Ectodermal cell (in vitro differentiated cells): ENCODE measurements around the gene OR7G3.
A peak's percentile ranks its signal among the peaks of the same experiment; 100 is the strongest.

Experiments used
- H3K27ac ChIP-seq: 2 replicates; pipeline ENCODE4 v1.7.0; 2013; ENCODE audit warnings: mild to moderate bottlenecking, low read depth, low read length; ENCODE audit not compliant: insufficient read depth, poor library complexity, severe bottlenecking
- H3K27me3 ChIP-seq: 2 replicates; pipeline ENCODE4 v1.7.0; 2013; ENCODE audit warnings: mild to moderate bottlenecking, low read length; ENCODE audit not compliant: insufficient read depth, control insufficient read depth, poor library complexity, severe bottlenecking
- H3K36me3 ChIP-seq: one replicate; pipeline ENCODE4 v1.7.0; 2013; ENCODE audit warnings: low read length; ENCODE audit not compliant: control insufficient read depth, insufficient read depth
- H3K4me1 ChIP-seq: one replicate; pipeline ENCODE4 v1.7.0; 2013; ENCODE audit warnings: low read length; ENCODE audit not compliant: control insufficient read depth, insufficient read depth
- H3K4me3 ChIP-seq: 2 replicates; pipeline ENCODE4 v1.7.0; 2013; ENCODE audit warnings: low read depth, low read length, control low read depth; ENCODE audit not compliant: insufficient read depth
- H3K9me3 ChIP-seq: 2 replicates; pipeline ENCODE4 v1.7.0; 2013; ENCODE audit warnings: mild to moderate bottlenecking, low read length, moderate library complexity; ENCODE audit not compliant: control insufficient read depth
- WGBS, 2 experiments: methylation state at CpG; one replicate each; pipeline ENCODE4 v1.1.7; 2013; ENCODE audit warnings: missing lambda C conversion rate in 2 of 2; 5-methylcytosine and 5-hydroxymethylcytosine counted together

OR7G3 gene

DNA sequence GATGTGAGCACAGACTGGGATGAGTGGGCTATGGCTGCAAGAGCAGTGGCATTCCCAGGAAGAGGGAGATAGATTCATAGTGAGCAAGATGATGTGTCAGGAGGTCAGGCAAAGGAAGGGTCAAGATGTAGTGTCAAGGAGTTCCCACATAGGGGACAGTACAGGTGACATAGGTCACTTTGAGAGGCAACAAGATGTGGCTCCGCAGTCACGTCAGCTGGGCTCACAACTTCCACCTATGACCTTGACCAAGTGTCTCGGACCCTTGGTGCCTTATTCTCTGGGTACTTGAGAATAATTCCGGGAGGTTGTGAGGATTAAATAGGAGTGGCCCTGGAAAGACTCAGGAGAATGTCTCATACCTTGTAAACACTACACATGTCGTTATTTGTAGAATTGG lies 23.9 kb upstream of the OR7G3 start:
- peaks cover 19% of the 10 kb centered on the region for H3K9me3 ChIP-seq
- 95 to 97% methylated on average over 5 of the region's 5 CpGs for WGBS, 2 experiments
- no peaks in the 10 kb centered on the region for H3K4me1 ChIP-seq
- no peaks in the 10 kb centered on the region for H3K27me3 ChIP-seq
- peaks cover 48% of the 10 kb centered on the region for H3K36me3 ChIP-seq
- no peak overlapping the region for H3K27ac ChIP-seq
- no peak overlapping the region for H3K4me3 ChIP-seq

DNA sequence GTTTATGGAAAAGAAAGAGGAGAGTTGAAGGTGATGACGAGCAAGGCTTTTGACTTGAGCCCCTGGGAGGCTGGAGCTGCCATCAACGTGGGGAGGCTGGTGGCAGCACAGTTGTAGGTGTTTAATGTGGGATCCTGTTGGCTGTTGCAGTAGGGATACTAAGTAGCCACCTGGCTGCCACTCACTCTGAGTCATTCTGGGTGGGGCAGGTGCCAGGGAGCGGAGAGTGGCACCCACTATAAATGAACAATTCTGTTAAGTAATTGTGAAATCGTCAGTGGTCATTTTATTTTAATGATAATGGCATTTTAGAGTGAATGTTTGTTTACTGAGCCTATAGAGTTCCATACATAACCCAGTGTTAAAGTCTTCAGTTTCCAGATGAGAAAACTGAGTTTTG lies 23.2 kb upstream of the OR7G3 start:
- H3K27me3 ChIP-seq = no peaks in the 10 kb centered on the region
- H3K9me3 ChIP-seq = peaks cover 22% of the 10 kb centered on the region
- no peak overlapping the region for H3K4me3 ChIP-seq
- H3K27ac ChIP-seq = no peak overlapping the region
- no peaks in the 10 kb centered on the region for H3K4me1 ChIP-seq
- 92 to 97% methylated on average over 4 of the region's 4 CpGs for WGBS, 2 experiments
- H3K36me3 ChIP-seq = peaks cover 48% of the 10 kb centered on the region

DNA sequence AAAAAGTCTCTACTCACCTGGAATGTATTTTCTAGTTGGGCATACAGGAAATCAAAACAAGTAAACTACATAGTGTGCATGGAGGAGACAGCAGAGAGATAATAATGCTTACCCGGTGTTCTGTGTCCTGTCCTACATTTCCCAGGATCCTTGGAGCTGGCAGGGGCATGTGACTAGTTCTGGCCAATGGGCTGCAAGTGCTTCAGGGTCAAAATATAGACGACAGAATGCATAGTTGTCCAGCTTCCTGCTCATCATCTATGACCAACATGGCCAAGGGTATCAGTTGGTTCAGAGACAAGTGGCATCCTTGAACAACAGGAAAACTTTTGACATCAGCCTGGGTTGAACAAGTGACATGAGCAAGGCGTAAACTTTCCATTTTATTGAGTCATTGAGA lies 21.9 kb upstream of the OR7G3 start:
- Histone ChIP-seq H3K4me1 (no peaks in the 10 kb centered on the region), H3K27me3 (no peaks in the 10 kb centered on the region), H3K36me3 (peaks cover 46% of the 10 kb centered on the region), H3K4me3 (no peak overlapping the region), H3K9me3 (peaks cover 21% of the 10 kb centered on the region), H3K27ac (no peak overlapping the region)
- WGBS, 2 experiments = 94 to 95% methylated on average over 3 of the region's 3 CpGs

GRCh38 chr19:9146882-9147281 lies 20.1 kb upstream of the OR7G3 start:
- 84 to 100% methylated on average over 1 of the region's 1 CpG for WGBS, 2 experiments
- Histone ChIP-seq H3K36me3 (peaks cover 39% of the 10 kb centered on the region), H3K27ac (no peak overlapping the region), H3K9me3 (peaks cover 16% of the 10 kb centered on the region), H3K4me1 (no peaks in the 10 kb centered on the region), H3K4me3 (no peak overlapping the region), H3K27me3 (no peaks in the 10 kb centered on the region)

DNA sequence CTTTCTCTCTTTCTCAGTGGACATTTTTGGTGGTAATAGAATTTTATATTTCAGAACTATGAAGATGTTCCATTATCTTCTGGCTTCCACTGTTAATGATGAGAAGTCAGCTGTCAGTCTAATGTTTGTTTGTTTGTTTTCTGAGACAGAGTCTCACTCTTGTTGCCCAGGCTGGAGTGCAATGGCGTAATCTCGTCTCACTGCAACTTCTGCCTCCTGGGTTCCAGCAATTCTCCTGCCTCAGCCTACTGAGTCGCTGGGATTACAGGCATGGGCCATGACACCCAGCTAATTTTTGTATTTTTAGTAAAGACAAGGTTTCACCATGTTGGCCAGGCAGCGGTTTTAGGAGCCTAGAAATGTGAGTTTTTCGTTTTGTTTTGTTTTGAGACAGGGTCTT lies 18.2 kb upstream of the OR7G3 start:
- WGBS, 2 experiments = 90 to 94% methylated on average over 5 of the region's 5 CpGs
- Histone ChIP-seq H3K36me3 (peaks cover 35% of the 10 kb centered on the region), H3K9me3 (peaks cover 12% of the 10 kb centered on the region), H3K27me3 (no peaks in the 10 kb centered on the region), H3K27ac (no peak overlapping the region), H3K4me3 (no peak overlapping the region), H3K4me1 (no peaks in the 10 kb centered on the region)

- WGBS, 2 experiments = 0% methylated on average over 43 of the region's 43 CpGs
- no peaks in the 10 kb centered on the region for H3K27me3 ChIP-seq
- peaks cover 6% of the 10 kb centered on the region for H3K9me3 ChIP-seq
- H3K4me3 ChIP-seq = peak within 1 kb of the TSS; percentile 89
- H3K36me3 ChIP-seq = peaks cover 14% of the 10 kb centered on the region
- H3K4me1 ChIP-seq = no peaks in the 10 kb centered on the region
- peak within 1 kb of the TSS; percentile 38 for H3K27ac ChIP-seq
These were observed 13.6 kb upstream of the OR7G3 start, which contains the start of gene ZNF317 for GRCh38 chr19:9140159-9140874. TSS of gene ZNF317 (plus strand) at chr19:9140397. CDS start at chr19:9156017, 15,620 bp downstream.

- no peaks in the 10 kb centered on the region for H3K4me1 ChIP-seq
- H3K9me3 ChIP-seq = peaks cover 3% of the 10 kb centered on the region
- H3K27me3 ChIP-seq = no peaks in the 10 kb centered on the region
- 55% methylated on average over 7 of the region's 8 CpGs for WGBS, 2 experiments
- H3K4me3 ChIP-seq = peak overlapping the region; percentile 89
- no peak overlapping the region for H3K27ac ChIP-seq
- peaks cover 11% of the 10 kb centered on the region for H3K36me3 ChIP-seq
These were observed 12.9 kb upstream of the OR7G3 start for GRCh38 chr19:9139609-9140158.

DNA sequence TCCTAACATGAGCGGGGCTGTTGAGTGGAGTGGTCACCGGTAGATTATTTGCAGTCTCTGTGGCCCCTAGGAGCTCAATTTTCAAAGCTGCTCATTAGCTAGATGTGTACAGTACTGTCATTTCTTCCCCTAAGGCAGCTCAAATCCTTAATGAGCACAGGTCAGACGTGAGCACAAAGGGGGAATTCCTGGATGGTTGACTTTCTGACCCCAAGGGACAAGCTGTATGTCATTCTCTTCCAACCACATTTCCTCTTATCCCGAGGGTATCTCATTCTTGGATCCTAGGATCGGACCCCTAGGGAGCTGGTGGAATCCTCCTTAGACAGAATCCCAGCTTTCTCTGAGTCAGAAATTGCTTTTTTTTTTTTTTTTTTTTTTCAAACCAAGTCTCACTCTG lies 5.7 kb upstream of the OR7G3 start:
- no peaks in the 10 kb centered on the region for H3K4me1 ChIP-seq
- no peak overlapping the region for H3K27ac ChIP-seq
- H3K9me3 ChIP-seq = no peaks in the 10 kb centered on the region
- no peak overlapping the region for H3K4me3 ChIP-seq
- WGBS, 2 experiments = 72 to 73% methylated on average over 5 of the region's 5 CpGs
- no peaks in the 10 kb centered on the region for H3K36me3 ChIP-seq
- no peaks in the 10 kb centered on the region for H3K27me3 ChIP-seq

DNA sequence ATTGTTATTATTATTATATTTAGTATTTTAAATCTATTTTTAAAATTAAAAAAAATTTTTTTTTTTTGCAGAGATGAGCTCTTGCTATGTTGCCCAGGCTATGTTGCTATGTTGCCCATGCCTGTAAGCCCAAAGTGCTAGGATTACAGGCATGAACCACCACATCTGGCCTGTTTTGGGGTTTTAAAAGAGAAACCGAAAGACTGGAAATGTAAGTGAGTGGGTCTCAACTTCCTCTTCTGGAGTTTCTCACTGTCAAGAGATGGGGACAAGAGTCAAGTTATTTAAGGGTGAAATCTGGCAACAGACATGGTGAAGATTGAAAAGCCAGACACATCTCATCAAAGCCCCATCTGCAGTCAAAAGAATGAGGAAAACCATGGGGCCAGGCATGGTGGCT lies 4.2 kb upstream of the OR7G3 start:
- 77 to 88% methylated on average over 1 of the region's 1 CpG for WGBS, 2 experiments
- no peaks in the 10 kb centered on the region for H3K4me1 ChIP-seq
- H3K27me3 ChIP-seq = no peaks in the 10 kb centered on the region
- no peak overlapping the region for H3K4me3 ChIP-seq
- H3K27ac ChIP-seq = no peak overlapping the region
- H3K36me3 ChIP-seq = no peaks in the 10 kb centered on the region
- H3K9me3 ChIP-seq = no peaks in the 10 kb centered on the region

DNA sequence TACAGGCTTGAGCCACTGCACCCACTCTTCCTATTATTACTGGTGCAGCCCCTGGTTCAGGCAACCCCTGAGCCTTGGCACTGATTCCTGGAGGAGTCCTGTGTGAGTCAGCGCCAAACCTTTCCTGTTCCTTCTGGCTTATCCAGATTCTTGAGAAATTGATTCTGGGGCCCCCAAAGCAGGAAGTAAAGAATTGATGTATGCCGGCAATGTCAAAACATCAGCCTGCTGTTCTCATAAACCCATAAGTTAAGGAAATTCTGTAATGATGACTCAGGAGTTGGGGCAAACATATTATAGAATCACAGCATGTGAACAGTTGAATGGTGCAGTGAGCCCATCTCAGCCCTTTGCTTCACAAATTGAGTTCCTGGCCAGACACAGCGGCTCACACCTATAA lies 1.4 kb upstream of the OR7G3 start:
- Histone ChIP-seq H3K36me3 (no peaks in the 10 kb centered on the region), H3K9me3 (no peaks in the 10 kb centered on the region), H3K27me3 (no peaks in the 10 kb centered on the region), H3K4me3 (no peak overlapping the region), H3K27ac (no peak overlapping the region), H3K4me1 (no peaks in the 10 kb centered on the region)
- 76 to 83% methylated on average over 3 of the region's 3 CpGs for WGBS, 2 experiments
